ENCODE measurements around the gene CYSRT1. TPM values are rescaled to one million over a fixed set of nuclear protein-coding genes. Genes with fewer than 3 reads are reported as not detected.

Gene CYSRT1
- total RNA-seq, 1 donor from 2014 or later, result not detected

Other genes starting within 250 kb of the CYSRT1 start
- gene PTGDS, start 247.7 kb upstream of the CYSRT1 start, total RNA-seq, result 1,323 TPM
- gene LCNL1, start 242.2 kb upstream of the CYSRT1 start, total RNA-seq, result 5.9 TPM
- gene PAXX, start 232.8 kb upstream of the CYSRT1 start, total RNA-seq, result 26.0 TPM
- 12.9 TPM for gene CLIC3, start 228.6 kb upstream of the CYSRT1 start, total RNA-seq
- gene ABCA2, start 196.9 kb upstream of the CYSRT1 start, total RNA-seq, result 41.5 TPM
- 0.22 TPM for gene FUT7, start 193.1 kb upstream of the CYSRT1 start, total RNA-seq
- 96.4 TPM for gene NPDC1, start 179.0 kb upstream of the CYSRT1 start, total RNA-seq
- 0.92 TPM for gene ENTPD2, start 171.1 kb upstream of the CYSRT1 start, total RNA-seq
- 0.11 TPM for gene SAPCD2, start 154.6 kb upstream of the CYSRT1 start, total RNA-seq
- gene UAP1L1, start 147.7 kb upstream of the CYSRT1 start, total RNA-seq, result 6.5 TPM
- 27.2 TPM for gene MAN1B1, start 138.2 kb upstream of the CYSRT1 start, total RNA-seq
- gene DPP7, start 110.4 kb upstream of the CYSRT1 start, total RNA-seq, result 150 TPM
- gene GRIN1, start 86.0 kb upstream of the CYSRT1 start, total RNA-seq, result not detected
- gene LRRC26, start 55.1 kb upstream of the CYSRT1 start, total RNA-seq, result not detected
- not detected for gene TMEM210, start 53.1 kb upstream of the CYSRT1 start, total RNA-seq
- gene ANAPC2, start 36.6 kb upstream of the CYSRT1 start, total RNA-seq, result 32.5 TPM
- gene SSNA1, start 36.5 kb upstream of the CYSRT1 start, total RNA-seq, result 59.5 TPM
- gene TPRN, start 24.4 kb upstream of the CYSRT1 start, total RNA-seq, result 13.5 TPM
- gene TMEM203, start 19.5 kb upstream of the CYSRT1 start, total RNA-seq, result 40.6 TPM
- 8.0 TPM for gene NDOR1, start 19.5 kb upstream of the CYSRT1 start, total RNA-seq
- 22.2 TPM for gene RNF208, start 2.9 kb upstream of the CYSRT1 start, total RNA-seq
- not detected for gene RNF224, start 2.3 kb downstream of the CYSRT1 start, total RNA-seq
- gene SLC34A3, start 5.7 kb downstream of the CYSRT1 start, total RNA-seq, result not detected
- 304 TPM for gene TUBB4B, start 16.1 kb downstream of the CYSRT1 start, total RNA-seq
- gene STPG3, start 26.1 kb downstream of the CYSRT1 start, total RNA-seq, result not detected
- 37.2 TPM for gene NELFB, start 30.2 kb downstream of the CYSRT1 start, total RNA-seq
- gene TOR4A, start 52.6 kb downstream of the CYSRT1 start, total RNA-seq, result 13.9 TPM
- 11.7 TPM for gene NRARP, start 77.1 kb downstream of the CYSRT1 start, total RNA-seq
- gene EXD3, start 198.0 kb downstream of the CYSRT1 start, total RNA-seq, result 11.3 TPM
- gene NOXA1, start 198.2 kb downstream of the CYSRT1 start, total RNA-seq, result 3.3 TPM
- not detected for gene ENTPD8, start 216.2 kb downstream of the CYSRT1 start, total RNA-seq
- 12.2 TPM for gene NSMF, start 234.2 kb downstream of the CYSRT1 start, total RNA-seq